IMR-90 (cell line): ENCODE data around the gene EPHB1. TPM values are rescaled to one million over a fixed set of nuclear protein-coding genes. Genes with fewer than 3 reads are reported as not detected.

Experiments
- ATAC-seq: fragments of 200-7000 bp; cut with Tn5 transposase; 2 replicates; pipeline ENCODE4 v1.9.1; 2020; ENCODE audit warnings: low read depth, mild to moderate bottlenecking, moderate library complexity
- BruUV-seq: library from RNA; stranded (reverse); fragments of 400-500 nt; replicated peaks from 2 replicates; lab custom pipeline; 2021; lab: Mats Ljungman, UMichigan
- CTCF ChIA-PET: fragments of 300-600 bp; formaldehyde crosslinking; extraction: SDS; loops from one replicate; lab custom pipeline; 2021; ENCODE audit warnings: antibody characterized with exemption; lab: Yijun Ruan, JAX
- POLR2A ChIA-PET: fragments of 300-600 bp; sonication (Branson Sonifier 250); formaldehyde crosslinking; loops from one replicate; lab custom pipeline; 2022; ENCODE audit warnings: antibody characterized with exemption; ENCODE audit not compliant: unreplicated experiment; lab: Charles Lee
- DNase-seq: peaks from one replicate; pipeline ENCODE4 v3.0.0; 2013
- H2AFZ ChIP-seq: replicated peaks from 2 replicates; pipeline ENCODE3; 2013; ENCODE audit warnings: low read length, mild to moderate bottlenecking; ENCODE audit not compliant: poor library complexity
- H2AK5ac ChIP-seq: 2 replicates; pipeline ENCODE4 v1.6.1; 2013; ENCODE audit warnings: low read depth, low read length, inconsistent platforms
- H2AK9ac ChIP-seq: replicated peaks from 2 replicates; pipeline ENCODE3; 2013; ENCODE audit warnings: mild to moderate bottlenecking, low read depth, low read length, moderate library complexity; ENCODE audit not compliant: poor library complexity
- H2BK120ac ChIP-seq: 2 replicates; pipeline ENCODE4 v1.6.1; 2013; ENCODE audit warnings: low read depth, low read length, inconsistent platforms
- H2BK15ac ChIP-seq: 3 replicates; pipeline ENCODE4 v1.6.1; 2013; ENCODE audit warnings: low read depth, low read length, inconsistent platforms
- H2BK20ac ChIP-seq: 2 replicates; pipeline ENCODE4 v1.6.1; 2013; ENCODE audit warnings: low read depth, mild to moderate bottlenecking, inconsistent platforms, low read length, moderate library complexity
- H2BK5ac ChIP-seq: 2 replicates; pipeline ENCODE4 v1.6.1; 2013; ENCODE audit warnings: mild to moderate bottlenecking, low read depth, low read length, inconsistent platforms; ENCODE audit not compliant: poor library complexity, severe bottlenecking
- H3K14ac ChIP-seq: replicated peaks from 2 replicates; pipeline ENCODE4 v1.6.1; 2013; ENCODE audit warnings: low read depth, low read length, inconsistent platforms
- H3K18ac ChIP-seq: 2 replicates; pipeline ENCODE4 v1.6.1; 2013; ENCODE audit warnings: low read depth, low read length, control low read depth
- H3K23ac ChIP-seq: 2 replicates; pipeline ENCODE4 v1.6.1; 2013; ENCODE audit warnings: low read depth, low read length, inconsistent platforms
- H3K27ac ChIP-seq: 2 replicates; pipeline ENCODE4 v1.5.1; 2013; ENCODE audit warnings: mild to moderate bottlenecking, control low read depth, low read length; ENCODE audit not compliant: insufficient read depth
- H3K27me3 ChIP-seq: 2 replicates; pipeline ENCODE4 v1.6.1; 2013; ENCODE audit warnings: low read length; ENCODE audit not compliant: control insufficient read depth, insufficient read depth
- H3K36me3 ChIP-seq: 2 replicates; pipeline ENCODE4 v1.6.1; 2013; ENCODE audit warnings: low read length, mixed read lengths; ENCODE audit not compliant: control insufficient read depth, insufficient read depth
- H3K4ac ChIP-seq: 2 replicates; pipeline ENCODE4 v1.6.1; 2013; ENCODE audit warnings: low read depth, low read length, inconsistent platforms
- H3K4me1 ChIP-seq: 2 replicates; pipeline ENCODE4 v1.6.1; 2013; ENCODE audit warnings: low read length, mixed read lengths; ENCODE audit not compliant: control insufficient read depth, insufficient read depth
- H3K4me2 ChIP-seq: 2 replicates; pipeline ENCODE4 v1.6.1; 2013; ENCODE audit warnings: low read depth, mild to moderate bottlenecking, control low read depth, low read length, moderate library complexity
- H3K4me3 ChIP-seq: 2 replicates; pipeline ENCODE4 v1.5.1; 2013; ENCODE audit warnings: low read depth, mild to moderate bottlenecking, control low read depth, low read length, moderate library complexity; ENCODE audit not compliant: insufficient read depth
- H3K56ac ChIP-seq: 2 replicates; pipeline ENCODE4 v1.6.1; 2013; ENCODE audit warnings: low read length, inconsistent platforms; ENCODE audit not compliant: insufficient read depth; ENCODE audit errors: extremely low read depth
- H3K79me1 ChIP-seq, 2 experiments: 2 replicates each; pipeline ENCODE4 v1.6.1; 2013; ENCODE audit warnings: low read length in 2 of 2, inconsistent platforms in 1 of 2, low read depth in 1 of 2
- H3K9ac ChIP-seq: 2 replicates; pipeline ENCODE4 v1.6.1; 2013; ENCODE audit warnings: low read depth, low read length, control low read depth
- H3K9me1 ChIP-seq: 2 replicates; pipeline ENCODE4 v1.6.1; 2013; ENCODE audit warnings: low read length, inconsistent platforms; ENCODE audit not compliant: insufficient read depth
- H3K9me3 ChIP-seq: 2 replicates; pipeline ENCODE4 v1.6.1; 2013; ENCODE audit warnings: low read length; ENCODE audit not compliant: control insufficient read depth, insufficient read depth
- H4K20me1 ChIP-seq: 2 replicates; pipeline ENCODE4 v1.6.1; 2013; ENCODE audit warnings: low read length, inconsistent platforms; ENCODE audit not compliant: insufficient read depth
- H4K5ac ChIP-seq: 2 replicates; pipeline ENCODE4 v1.6.1; 2013; ENCODE audit warnings: mild to moderate bottlenecking, low read depth, low read length, control low read depth
- H4K8ac ChIP-seq, 2 experiments: 2 replicates each; pipeline ENCODE4 v1.6.1; 2013; ENCODE audit warnings: low read depth in 2 of 2, low read length in 2 of 2, control low read depth in 1 of 2, inconsistent platforms in 1 of 2
- H4K91ac ChIP-seq: 2 replicates; pipeline ENCODE4 v1.6.1; 2013; ENCODE audit warnings: low read depth, low read length, inconsistent platforms; ENCODE audit not compliant: insufficient read depth
- CEBPB ChIP-seq: IDR thresholded peaks from 2 replicates; pipeline ENCODE4 v1.6.1; 2012; ENCODE audit warnings: low read depth, low read length, improper control_type of control experiment
- CHD1 ChIP-seq: IDR thresholded peaks from 2 replicates; pipeline ENCODE4 v1.6.1; 2012; ENCODE audit warnings: low read depth, low read length, improper control_type of control experiment
- CTCF ChIP-seq: conservative IDR thresholded peaks from 2 replicates; pipeline ENCODE4 v1.5.1; 2012; ENCODE audit warnings: mild to moderate bottlenecking, low read depth, low read length, improper control_type of control experiment
- ELK1 ChIP-seq: fragments of 150-350 bp; IDR thresholded peaks from 2 replicates; pipeline ENCODE4 v1.6.1; 2016; ENCODE audit warnings: low read depth, mild to moderate bottlenecking, low read length, moderate library complexity, borderline replicate concordance
- FOS ChIP-seq: fragments of 150-350 bp; IDR thresholded peaks from 2 replicates; pipeline ENCODE4 v1.6.1; 2016; ENCODE audit warnings: low read depth, low read length
- MAFK ChIP-seq: IDR thresholded peaks from 2 replicates; pipeline ENCODE4 v1.6.1; 2012; ENCODE audit warnings: low read depth, low read length, improper control_type of control experiment
- MAZ ChIP-seq: IDR thresholded peaks from 2 replicates; pipeline ENCODE4 v1.6.1; 2012; ENCODE audit warnings: low read depth, mild to moderate bottlenecking, low read length, improper control_type of control experiment, moderate library complexity, borderline replicate concordance
- MXI1 ChIP-seq: IDR thresholded peaks from 2 replicates; pipeline ENCODE4 v1.6.1; 2012; ENCODE audit warnings: low read depth, mild to moderate bottlenecking, low read length, moderate library complexity, borderline replicate concordance
- NFE2L2 ChIP-seq: fragments of 150-350 bp; IDR thresholded peaks from 2 replicates; pipeline ENCODE4 v1.6.1; 2016; ENCODE audit warnings: low read depth, mild to moderate bottlenecking, low read length
- POLR2A ChIP-seq: IDR thresholded peaks from 2 replicates; pipeline ENCODE4 v1.6.1; 2012; ENCODE audit warnings: mild to moderate bottlenecking, low read depth, low read length
- RAD21 ChIP-seq: IDR thresholded peaks from 2 replicates; pipeline ENCODE4 v1.6.1; 2012; ENCODE audit warnings: low read length, improper control_type of control experiment
- RCOR1 ChIP-seq: IDR thresholded peaks from 2 replicates; pipeline ENCODE4 v1.6.1; 2012; ENCODE audit warnings: mild to moderate bottlenecking, low read length, improper control_type of control experiment; ENCODE audit not compliant: insufficient replicate concordance
- RFX5 ChIP-seq: IDR thresholded peaks from 2 replicates; pipeline ENCODE4 v1.8.0; 2012; ENCODE audit warnings: low read depth, mild to moderate bottlenecking, low read length, moderate library complexity
- SMC3 ChIP-seq: fragments of 150-350 bp; IDR thresholded peaks from 2 replicates; pipeline ENCODE4 v1.6.1; 2016; ENCODE audit warnings: low read depth, mild to moderate bottlenecking, antibody characterized with exemption, low read length, moderate library complexity
- USF2 ChIP-seq: fragments of 150-350 bp; IDR thresholded peaks from 2 replicates; pipeline ENCODE4 v1.6.1; 2017; ENCODE audit warnings: mild to moderate bottlenecking, antibody characterized with exemption, low read length, low read depth
- WGBS, 2 experiments: methylation state at CpG; one replicate each; pipeline versions ENCODE4 v1.1.5 to v1.1.7; 2013; ENCODE audit warnings: missing lambda C conversion rate in 2 of 2; ENCODE audit not compliant: insufficient read length in 1 of 2; ENCODE audit errors: extremely low coverage in 2 of 2; 5-methylcytosine and 5-hydroxymethylcytosine counted together
- dilution Hi-C: fragments of 300-500 bp; cut with HindIII; formaldehyde crosslinking; loops from one replicate; pipeline ENCODE4 v1.14.3; 2018; ENCODE audit warnings: low sequenced_read_pairs; ENCODE audit not compliant: unreplicated experiment
- in situ Hi-C: fragments of 300-500 bp; cut with MboI; formaldehyde crosslinking; loops from 3 replicates; pipeline ENCODE4 v1.14.3; 2019; ENCODE audit warnings: low sequenced_read_pairs, inconsistent platforms, mixed read lengths
- intact Hi-C: fragments of 100-400 bp; cut with micrococcal nuclease; formaldehyde crosslinking; loops from 2 replicates; pipeline ENCODE4 v1.10.0; 2022
- polyA plus RNA-seq, 3 experiments: library from polyadenylated mRNA; depleted of rRNA; stranded (reverse); fragments of >200 nt; gene quantifications; 2 replicates each; pipeline ENCODE4 v1.2.3, GENCODE V29; 2012; ENCODE audit warnings: low replicate concordance in 1 of 3
- total RNA-seq: library from RNA; depleted of rRNA; stranded (reverse); fragments of >200 nt; gene quantifications from 2 replicates; pipeline ENCODE4 v1.2.3, GENCODE V29; 2012

Gene EPHB1
- total and polyA plus RNA-seq, 2 of the 4 experiments (the other 2 are of a cell fraction): 0.17 to 0.36 TPM

GRCh38 chr3:135084405-135084804, 289.3 kb downstream of the EPHB1 start:
- Histone ChIP-seq H3K9me3 (no peaks in the 10 kb centered on the region), H2AK9ac (no peak overlapping the region), H4K91ac (no peak overlapping the region), H3K9me1 (no peaks in the 10 kb centered on the region), H2AK5ac (no peak overlapping the region), H3K9ac (no peak overlapping the region), H3K27me3 (no peaks in the 10 kb centered on the region), H4K8ac (no peak overlapping the region), H2BK20ac (no peak overlapping the region), H2BK5ac (no peak overlapping the region), H3K4ac (no peak overlapping the region), H2BK120ac (no peak overlapping the region), H3K36me3 (no peaks in the 10 kb centered on the region), H3K18ac (no peak overlapping the region), H3K79me1 (no peaks in the 10 kb centered on the region), H2AFZ (no peak overlapping the region), H3K23ac (no peak overlapping the region), H4K5ac (no peak overlapping the region), H3K4me1 (no peaks in the 10 kb centered on the region), H3K14ac (no peak overlapping the region), H4K20me1 (no peaks in the 10 kb centered on the region), H3K27ac (no peak overlapping the region), H3K4me2 (no peak overlapping the region), H3K56ac (no peak overlapping the region), H3K4me3 (no peak overlapping the region), H2BK15ac (no peak overlapping the region)
- dilution Hi-C loops (no loop called here), intact Hi-C loops (no loop called here), in situ Hi-C loops (no loop called here)
- no peak for ATAC-seq
- CTCF ChIA-PET: interaction anchor here (0.7 kb wide), 1 partner anchor 585 kb away, joined by 3 read pairs; no protein-coding TSS in a partner anchor
- TF ChIP-seq RFX5 (no peak), RAD21 (no peak), MAZ (no peak), MAFK (no peak), SMC3 (no peak), RCOR1 (no peak), CTCF (no peak), NFE2L2 (no peak), CEBPB (no peak), FOS (no peak), POLR2A (no peak), CHD1 (no peak), MXI1 (no peak), ELK1 (no peak), USF2 (no peak)
- POLR2A ChIA-PET: no interaction called here
- BruUV-seq: no TSS peak
- WGBS, 2 experiments: no CpG with 5 or more reads among the region's 7 CpGs
- DNase-seq: no peak
